Right lobe of liver (tissue), 6 donors: Measurements from ENCODE around the gene PMF1. TPM values are rescaled to one million over a fixed set of nuclear protein-coding genes. Genes with fewer than 3 reads are reported as not detected.

Experiments used
- ATAC-seq, 4 donors: fragments of 200-7000 bp; cut with Tn5 transposase; one replicate each; pipeline ENCODE4 v1.9.1; 2020; ENCODE audit warnings: mild to moderate bottlenecking in 4 of 4, moderate library complexity in 4 of 4
- DNase-seq, 3 donors: peaks; one replicate each; pipeline ENCODE4 v3.0.0-alpha.2; 2020
- H3K27ac ChIP-seq, 3 donors: fragments of 200-600 bp; one replicate each; pipeline ENCODE4 v1.8.0; 2022
- H3K27me3 ChIP-seq, 2 donors: fragments of 200-600 bp; one replicate each; pipeline ENCODE4 v1.8.0; 2022
- H3K36me3 ChIP-seq, 4 donors: fragments of 200-600 bp; sonication (generic) in 1 of 4; one replicate each; pipeline versions ENCODE4 v1.5.1 to v1.8.0; 2017 to 2022; ENCODE audit warnings: control low read depth in 1 of 4
- H3K4me1 ChIP-seq, 4 donors: fragments of 200-600 bp; sonication (generic) in 1 of 4; one replicate each; pipeline versions ENCODE4 v1.5.1 to v1.8.0; 2017 to 2022; ENCODE audit warnings: control low read depth in 1 of 4
- H3K4me3 ChIP-seq, 3 donors: fragments of 200-600 bp; one replicate each; pipeline ENCODE4 v1.8.0; 2022
- H3K9me3 ChIP-seq, 4 donors: fragments of 200-600 bp; sonication (generic) in 1 of 4; one replicate each; pipeline versions ENCODE4 v1.5.1 to v1.8.0; 2017 to 2022; ENCODE audit warnings: control low read depth in 1 of 4
- CTCF ChIP-seq, 4 donors: fragments of 200-600 bp in 3 of 4; fragments of 450-650 bp in 1 of 4; IDR thresholded peaks; one replicate each; pipeline versions ENCODE4 v1.5.1 to v1.8.0; 2016 to 2022; ENCODE audit warnings: antibody characterized with exemption in 4 of 4, mild to moderate bottlenecking in 2 of 4
- POLR2A ChIP-seq: fragments of 450-650 bp; IDR thresholded peaks from one replicate; pipeline ENCODE4 v1.6.1; 2017; ENCODE audit warnings: antibody characterized with exemption, mild to moderate bottlenecking
- WGBS: methylation state at CpG from one replicate; pipeline ENCODE4 v1.1.6; 2018; ENCODE audit warnings: low coverage, low lambda C conversion rate; ENCODE audit not compliant: insufficient coverage; ENCODE audit errors: missing lambda C conversion rate; 5-methylcytosine and 5-hydroxymethylcytosine counted together
- intact Hi-C, 2 donors: fragments of 100-400 bp; cut with DNase I; formaldehyde crosslinking; loops; one replicate each; pipeline versions ENCODE4 v1.11.2 to v1.14.1; 2022
- long read RNA-seq: library from polyadenylated mRNA; unstranded; transcript quantifications from one replicate; pipeline ENCODE4 v2.0.0, GENCODE V29; 2019
- total RNA-seq, 6 experiments: library from RNA; depleted of rRNA in 2 of 6; stranded (reverse); fragments of >200 nt in 2 of 6; fragmentation: NEBNext Ultra II Directional in 3 of 6; extraction: Animal tissue kit (Norgen Biotek cat#: 25700) in 3 of 6; gene quantifications; one replicate each; pipeline versions ENCODE4 v1.1.0 to v1.2.4, GENCODE V29; 2016 to 2023
- donor health status: DM: no; HTN: yes; CAD: no.
- donor health status: DM: no; HTN: no; CAD: no.
- donor health status: DM: no; HTN: no; CAD: no.
- donor health status: DM: no; HTN: yes; CAD: no.
- donor health status: DM: no; HTN: yes; CAD: no.

Gene PMF1
- 10 to 100 TPM; 21.8 to 33.8 (median 24.8) TPM for total RNA-seq
- long read RNA-seq, transcript PMF1-202 (5 exons, 1,068 nt): major isoform, 8 of 12 reads
- long read RNA-seq, partial matches to known transcripts: 1 of 12 reads
- long read RNA-seq, other reads (novel, unspliced or antisense): 3 of 12 reads

- TF ChIP-seq POLR2A (peak; percentile 87), CTCF (IDR thresholded peaks at IDR 0.05) (no peak)
- peaks cover 0 to 21% (median 6%) of the 10 kb centered on the region in 4 donors for H3K36me3 ChIP-seq
- no peaks in the 10 kb centered on the region for H3K9me3 ChIP-seq
- H3K27me3 ChIP-seq: no peaks in the 10 kb centered on the region
- peak within 1 kb of the TSS; percentile 93 to 98 (median 94) for H3K27ac ChIP-seq
- peak within 1 kb of the TSS; percentile 54 to 89 (median 64) for H3K4me3 ChIP-seq
- WGBS: 0% methylated on average over 45 of the region's 61 CpGs
- ATAC-seq (peak; percentile 90 to 96 (median 90)), DNase-seq (peak; percentile 98)
- H3K4me1 ChIP-seq: peaks cover 0 to 41% (median 17%) of the 10 kb centered on the region in 4 donors
- intact Hi-C loops: no loop called here
These were observed at the start of gene PMF1 for GRCh38 chr1:156212833-156213643. Gene PMF1, plus strand, starts transcription at chr1:156213007. Its CDS starts 9 bp downstream, at chr1:156213016.

GRCh38 chr1:156163712-156164111 lies 49.1 kb upstream of the PMF1 start:
- H3K9me3 ChIP-seq: no peaks in the 10 kb centered on the region
- H3K4me1 ChIP-seq: peaks cover 0 to 7% (median 0%) of the 10 kb centered on the region in 4 donors
- H3K36me3 ChIP-seq: no peaks in the 10 kb centered on the region
- TF ChIP-seq POLR2A (no peak), CTCF (IDR thresholded peaks at IDR 0.05) (no peak)
- no peak overlapping the region for H3K4me3 ChIP-seq
- intact Hi-C loops: no loop called here
- WGBS: no CpG with 5 or more reads among the region's 1 CpG
- H3K27me3 ChIP-seq: no peaks in the 10 kb centered on the region
- peak in 1 of 3 donors; percentile 4 for DNase-seq
- H3K27ac ChIP-seq: no peak overlapping the region
- ATAC-seq: no peak

- Histone ChIP-seq H3K4me1 (peaks cover 0 to 7% (median 0%) of the 10 kb centered on the region in 4 donors), H3K4me3 (no peak overlapping the region), H3K9me3 (no peaks in the 10 kb centered on the region), H3K27me3 (no peaks in the 10 kb centered on the region), H3K27ac (no peak overlapping the region), H3K36me3 (no peaks in the 10 kb centered on the region)
- no peak for DNase-seq
- intact Hi-C loops: no loop called here
- TF ChIP-seq CTCF (IDR thresholded peaks at IDR 0.05) (no peak), POLR2A (no peak)
- no peak for ATAC-seq
- 72% methylated on average over 3 of the region's 6 CpGs for WGBS
These were observed 48.5 kb upstream of the PMF1 start for GRCh38 chr1:156164125-156164831.

GRCh38 chr1:156165083-156165482 lies 47.7 kb upstream of the PMF1 start:
- Histone ChIP-seq H3K4me1 (peaks cover 0 to 7% (median 0%) of the 10 kb centered on the region in 4 donors), H3K27ac (no peak overlapping the region), H3K27me3 (no peaks in the 10 kb centered on the region), H3K36me3 (no peaks in the 10 kb centered on the region), H3K4me3 (no peak overlapping the region), H3K9me3 (no peaks in the 10 kb centered on the region)
- WGBS: 36% methylated on average over 2 of the region's 2 CpGs
- intact Hi-C loops: no loop called here
- peak in 1 of 4 donors; percentile 34 for ATAC-seq
- TF ChIP-seq POLR2A (no peak), CTCF (IDR thresholded peaks at IDR 0.05) (no peak)
- DNase-seq: no peak
